Fibroblast of the aortic adventitia (primary cell): Measurements from ENCODE around the gene MEF2D. TPM values are rescaled to one million over a fixed set of nuclear protein-coding genes. Genes with fewer than 3 reads are reported as not detected.

Experiments
- DNase-seq: peaks from one replicate; pipeline ENCODE4 v3.0.0-alpha.2; 2010; ENCODE audit warnings: low read depth
- H3K4me3 ChIP-seq: 2 replicates; pipeline ENCODE4 v1.5.1; 2011; ENCODE audit warnings: low read depth, mild to moderate bottlenecking, control low read depth, low read length, moderate library complexity
- CTCF ChIP-seq: IDR thresholded peaks from 2 replicates; pipeline ENCODE4 v1.5.1; 2011; ENCODE audit warnings: mild to moderate bottlenecking, low read length, control low read depth, inconsistent platforms; ENCODE audit not compliant: insufficient read depth
- small RNA-seq: library from RNA; depleted of rRNA; stranded (forward); fragments of <200 nt; gene quantifications from one replicate; pipeline ENCODE3, GENCODE V24; 2012
- total RNA-seq: library from RNA; depleted of rRNA; stranded (reverse); fragments of >200 nt; gene quantifications from 2 replicates; pipeline ENCODE4 v1.2.3, GENCODE V29; 2012; ENCODE audit warnings: low replicate concordance

Gene MEF2D
- total RNA-seq, 1 donor = 11.6 TPM

DNA sequence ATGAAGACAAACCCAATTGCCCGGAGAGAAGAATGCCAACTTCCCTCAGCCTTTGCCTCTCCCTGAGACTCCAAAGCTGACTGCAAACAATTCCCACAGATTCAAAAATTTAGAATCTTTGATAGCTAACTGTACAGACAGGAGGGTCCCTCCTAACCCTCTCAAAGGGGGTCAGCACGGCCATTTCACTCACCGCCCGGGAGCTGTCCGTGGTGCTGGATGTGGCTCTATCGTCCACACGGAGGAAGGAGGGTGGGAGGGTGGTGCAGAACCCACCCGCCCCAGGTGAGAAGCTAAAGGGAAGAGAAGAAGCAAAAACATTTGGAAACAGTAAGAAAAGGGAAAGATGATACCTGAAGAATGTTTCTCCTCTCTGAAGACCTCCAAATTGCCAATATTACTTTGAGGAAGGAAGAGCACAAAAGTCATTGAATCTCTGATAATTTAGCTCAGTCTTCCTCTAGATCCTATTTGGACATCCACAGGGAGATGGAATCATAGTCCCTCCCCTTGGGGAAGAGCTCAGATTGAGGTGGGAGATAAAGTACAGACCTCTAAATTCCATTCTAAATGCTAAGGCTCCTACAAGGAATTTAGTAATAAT, 86.0 kb downstream of the MEF2D start:
- TF ChIP-seq CTCF = no peak
- H3K4me3 ChIP-seq = no peak overlapping the region
- no peak for DNase-seq

Small RNAs within 50 kb of the gene (small RNA-seq; reads per million reads assigned to genes)
- gene MIR9-1 = not detected
- not detected for gene RF00019

Other genes with a start within 250 kb of the MEF2D start
- 29.9 and 43.3 TPM in 2 replicates for gene SMG5, start 217.9 kb downstream of the MEF2D start, total RNA-seq
- 1.4 and 2.1 TPM in 2 replicates for gene TMEM79, start 216.4 kb downstream of the MEF2D start, total RNA-seq
- 62.4 and 71.5 TPM in 2 replicates for gene GLMP, start 205.1 kb downstream of the MEF2D start, total RNA-seq
- not detected in 2 replicates for gene VHLL, start 201.5 kb downstream of the MEF2D start, total RNA-seq
- 96.6 and 284 TPM in 2 replicates for gene CCT3, start 162.5 kb downstream of the MEF2D start, total RNA-seq
- gene TSACC, start 162.2 kb downstream of the MEF2D start, total RNA-seq = not detected in 2 replicates
- not detected in 2 replicates for gene RHBG, start 131.6 kb downstream of the MEF2D start, total RNA-seq
- gene IQGAP3, start 71.8 kb upstream of the MEF2D start, total RNA-seq = 0.41 and 28.7 TPM in 2 replicates
- gene TTC24, start 78.9 kb upstream of the MEF2D start, total RNA-seq = not detected in 2 replicates
- 22.7 and 64.2 TPM in 2 replicates for gene NAXE, start 91.0 kb upstream of the MEF2D start, total RNA-seq
- gene GPATCH4, start 100.7 kb upstream of the MEF2D start, total RNA-seq = 12.2 and 18.9 TPM in 2 replicates
- not detected in 2 replicates for gene HAPLN2, start 118.6 kb upstream of the MEF2D start, total RNA-seq
- gene BCAN, start 141.3 kb upstream of the MEF2D start, total RNA-seq = not detected in 2 replicates
- gene NES, start 176.6 kb upstream of the MEF2D start, total RNA-seq = 44.5 and 83.0 TPM in 2 replicates
- 62.7 and 68.9 TPM in 2 replicates for gene CRABP2, start 204.8 kb upstream of the MEF2D start, total RNA-seq
- 4.1 and 10.9 TPM in 2 replicates for gene METTL25B, start 227.7 kb upstream of the MEF2D start, total RNA-seq
- gene ISG20L2, start 228.0 kb upstream of the MEF2D start, total RNA-seq = 9.9 and 27.4 TPM in 2 replicates
- gene MRPL24, start 240.3 kb upstream of the MEF2D start, total RNA-seq = 19.0 and 42.8 TPM in 2 replicates